Measurements from ENCODE around the gene ZNF362. TPM values are rescaled to one million over a fixed set of nuclear protein-coding genes. Genes with fewer than 3 reads are reported as not detected.

Gene ZNF362
- total and polyA plus RNA-seq, 2 donors (not counting 1 experiment from before 2014, with no cell fraction given): 3.8 to 5.7 TPM

DNA sequence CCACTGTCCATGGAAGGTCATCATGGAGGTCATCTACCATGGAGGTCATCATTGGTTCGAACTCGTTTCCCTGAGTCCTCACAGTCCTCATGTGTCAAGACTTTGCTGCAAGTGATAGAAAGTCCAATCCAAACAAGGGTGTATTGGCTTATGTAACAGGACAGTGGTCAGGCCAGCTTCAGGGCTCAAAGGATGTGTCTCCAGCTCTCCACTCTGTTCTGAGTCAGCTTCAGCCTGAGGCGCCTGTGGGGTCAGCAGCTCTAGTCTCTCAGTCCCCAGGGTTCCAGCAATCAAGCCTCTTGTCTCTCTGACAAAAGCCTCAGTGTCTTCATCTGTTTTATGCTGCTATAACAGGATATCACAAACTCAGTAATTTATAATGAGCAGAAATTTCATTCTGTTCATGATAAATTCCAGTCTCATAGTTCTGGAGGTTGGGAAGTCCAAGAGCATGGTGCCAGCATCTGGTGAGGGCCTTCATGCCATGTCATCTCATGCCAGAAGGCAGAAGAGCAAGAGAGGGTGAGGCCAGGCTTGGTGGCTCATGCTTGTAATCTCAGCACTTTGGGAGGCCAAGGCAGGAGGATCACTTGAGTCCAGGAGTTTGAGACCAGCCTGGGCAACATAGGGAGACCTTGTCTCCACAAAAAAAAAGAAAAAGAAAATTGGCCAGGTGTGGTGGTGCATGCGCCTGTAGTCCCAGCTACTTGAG is 45.1 kb downstream of the ZNF362 start:
- peaks cover 2% of the 10 kb centered on the region for H3K36me3 ChIP-seq (ENCODE audit: control insufficient read depth, insufficient read depth, low read length)
- DNase-seq (ENCODE audit: low read depth in 2 of 2): no peak
- H3K27me3 ChIP-seq (ENCODE audit: control insufficient read depth, insufficient read depth, low read length): no peaks in the 10 kb centered on the region
- no peak overlapping the region for H3K4me3 ChIP-seq (replicated peaks in 1 of 4; ENCODE audit: control extremely low read depth in 1 of 4, insufficient read depth in 1 of 4, low read depth in 3 of 4, low read length in 4 of 4)
- H3K79me2 ChIP-seq (ENCODE audit: control insufficient read depth, insufficient read depth, low read length): no peaks in the 10 kb centered on the region
- H3K9ac ChIP-seq (ENCODE audit: insufficient read depth, low read length): no peak overlapping the region
- H3K4me2 ChIP-seq (ENCODE audit: extremely low read depth, insufficient read depth, low read length): no peak overlapping the region
- H3K4me1 ChIP-seq (ENCODE audit: control insufficient read depth, extremely low read depth, insufficient read depth, low read length): peaks cover 8% of the 10 kb centered on the region
- TF ChIP-seq CTCF (conservative IDR thresholded peaks at IDR 0.05 in 1 of 2, IDR thresholded peaks at IDR 0.05 in 1 of 2; ENCODE audit: low read depth in 1 of 2, low read length in 2 of 2) (no peak), EZH2 (IDR thresholded peaks at IDR 0.05; ENCODE audit: low read length, missing control alignments) (no peak)
- H2AFZ ChIP-seq (ENCODE audit: low read length): no peak overlapping the region
- H4K20me1 ChIP-seq (ENCODE audit: control insufficient read depth, extremely low read depth, insufficient read depth, low read length): no peaks in the 10 kb centered on the region
- H3K9me3 ChIP-seq (ENCODE audit: control insufficient read depth, insufficient read depth, low read depth, low read length): no peaks in the 10 kb centered on the region
- no peak overlapping the region for H3K27ac ChIP-seq (ENCODE audit: insufficient read depth, low read length)

DNA sequence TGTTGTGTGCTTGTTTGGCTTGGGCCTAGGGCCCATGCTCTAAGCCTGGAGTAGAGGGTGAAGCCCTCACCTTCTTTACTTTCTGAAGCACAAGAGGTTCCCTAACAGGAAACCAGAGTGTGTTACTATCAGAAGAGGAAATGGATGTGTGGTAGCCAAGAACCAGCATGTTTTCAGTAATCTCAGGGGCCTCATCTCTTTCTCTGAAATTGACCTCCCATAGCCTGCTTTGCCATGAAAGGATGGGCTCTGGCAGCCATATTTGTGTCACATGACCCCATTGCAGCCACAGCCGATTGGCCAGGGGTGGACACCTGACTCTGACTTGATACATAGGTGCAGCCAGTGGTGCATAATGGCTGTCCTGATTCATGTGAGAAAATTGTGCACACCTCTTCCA is 46.0 kb downstream of the ZNF362 start:
- TF ChIP-seq EZH2 (IDR thresholded peaks at IDR 0.05; ENCODE audit: low read length, missing control alignments) (no peak), CTCF (conservative IDR thresholded peaks at IDR 0.05 in 1 of 2, IDR thresholded peaks at IDR 0.05 in 1 of 2; ENCODE audit: low read depth in 1 of 2, low read length in 2 of 2) (no peak)
- no peak for DNase-seq (ENCODE audit: low read depth in 2 of 2)
- H3K4me3 ChIP-seq (replicated peaks in 1 of 4; ENCODE audit: control extremely low read depth in 1 of 4, insufficient read depth in 1 of 4, low read depth in 3 of 4, low read length in 4 of 4): no peak overlapping the region

DNA sequence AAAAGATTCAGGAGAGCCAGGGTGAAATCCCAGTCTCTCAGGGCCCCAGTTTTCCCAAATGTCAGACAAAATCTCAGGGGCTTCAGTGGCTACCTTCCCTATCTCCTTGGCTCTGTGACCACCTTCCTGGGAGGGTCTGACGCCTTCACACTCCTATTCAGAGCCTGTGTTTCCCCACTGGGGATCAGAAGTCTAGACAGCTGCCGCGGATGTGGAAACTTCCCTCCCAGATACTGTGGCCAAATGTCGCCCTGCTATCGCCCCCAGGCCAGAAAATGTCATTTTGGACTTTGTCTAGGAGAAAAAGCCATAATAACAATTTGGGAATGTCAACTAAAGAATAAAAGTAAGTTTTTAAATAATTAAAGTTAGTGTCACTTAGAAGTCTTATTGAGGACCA is 48.7 kb downstream of the ZNF362 start:
- H4K20me1 ChIP-seq (ENCODE audit: control insufficient read depth, extremely low read depth, insufficient read depth, low read length): no peaks in the 10 kb centered on the region
- peaks cover 6% of the 10 kb centered on the region for H3K4me1 ChIP-seq (ENCODE audit: control insufficient read depth, extremely low read depth, insufficient read depth, low read length)
- H3K27me3 ChIP-seq (ENCODE audit: control insufficient read depth, insufficient read depth, low read length): no peaks in the 10 kb centered on the region
- H2AFZ ChIP-seq (ENCODE audit: low read length): no peak overlapping the region
- no peak overlapping the region for H3K27ac ChIP-seq (ENCODE audit: insufficient read depth, low read length)
- H3K4me2 ChIP-seq (ENCODE audit: extremely low read depth, insufficient read depth, low read length): no peak overlapping the region
- TF ChIP-seq EZH2 (IDR thresholded peaks at IDR 0.05; ENCODE audit: low read length, missing control alignments) (no peak), CTCF (conservative IDR thresholded peaks at IDR 0.05 in 1 of 2, IDR thresholded peaks at IDR 0.05 in 1 of 2; ENCODE audit: low read depth in 1 of 2, low read length in 2 of 2) (no peak)
- H3K79me2 ChIP-seq (ENCODE audit: control insufficient read depth, insufficient read depth, low read length): no peaks in the 10 kb centered on the region
- H3K4me3 ChIP-seq (replicated peaks in 1 of 4; ENCODE audit: control extremely low read depth in 1 of 4, insufficient read depth in 1 of 4, low read depth in 3 of 4, low read length in 4 of 4): no peak overlapping the region
- H3K9ac ChIP-seq (ENCODE audit: insufficient read depth, low read length): no peak overlapping the region
- H3K36me3 ChIP-seq (ENCODE audit: control insufficient read depth, insufficient read depth, low read length): no peaks in the 10 kb centered on the region
- no peak for DNase-seq (ENCODE audit: low read depth in 2 of 2)
- H3K9me3 ChIP-seq (ENCODE audit: control insufficient read depth, insufficient read depth, low read depth, low read length): no peaks in the 10 kb centered on the region

More for the DNA sequence above, 46.0 kb downstream of the ZNF362 start:
- H3K79me2 ChIP-seq (ENCODE audit: control insufficient read depth, insufficient read depth, low read length): no peaks in the 10 kb centered on the region
- no peak overlapping the region for H3K27ac ChIP-seq (ENCODE audit: insufficient read depth, low read length)
- no peak overlapping the region for H2AFZ ChIP-seq (ENCODE audit: low read length)
- no peaks in the 10 kb centered on the region for H3K27me3 ChIP-seq (ENCODE audit: control insufficient read depth, insufficient read depth, low read length)
- H3K9ac ChIP-seq (ENCODE audit: insufficient read depth, low read length): no peak overlapping the region
- H3K36me3 ChIP-seq (ENCODE audit: control insufficient read depth, insufficient read depth, low read length): peaks cover 2% of the 10 kb centered on the region
- H3K4me2 ChIP-seq (ENCODE audit: extremely low read depth, insufficient read depth, low read length): no peak overlapping the region
- no peaks in the 10 kb centered on the region for H4K20me1 ChIP-seq (ENCODE audit: control insufficient read depth, extremely low read depth, insufficient read depth, low read length)
- H3K9me3 ChIP-seq (ENCODE audit: control insufficient read depth, insufficient read depth, low read depth, low read length): no peaks in the 10 kb centered on the region
- H3K4me1 ChIP-seq (ENCODE audit: control insufficient read depth, extremely low read depth, insufficient read depth, low read length): peaks cover 8% of the 10 kb centered on the region
